GM23338 (cell line): ENCODE results near the gene CPB2. TPM values are rescaled to one million over a fixed set of nuclear protein-coding genes. Genes with fewer than 3 reads are reported as not detected.

Experiments used
- ATAC-seq: fragments of 200-7000 bp; cut with Tn5 transposase; 3 replicates; pipeline ENCODE4 v1.9.1; 2020
- DNase-seq: peaks from one replicate; pipeline ENCODE4 v3.0.0-alpha.2; 2015; ENCODE audit warnings: low spot score
- H2AFZ ChIP-seq: fragments of 200-600 bp; sonication (generic); 2 replicates; pipeline ENCODE4 v1.8.0; 2016; ENCODE audit warnings: antibody characterized with exemption, mild to moderate bottlenecking, moderate library complexity
- H3F3A ChIP-seq: fragments of 200-600 bp; sonication (generic); replicated peaks from 2 replicates; pipeline ENCODE4 v1.8.0; 2017; ENCODE audit warnings: antibody characterized with exemption, mixed run types, low read depth
- H3K27ac ChIP-seq: fragments of 200-600 bp; sonication (generic); 2 replicates; pipeline ENCODE4 v1.6.1; 2016; ENCODE audit warnings: low read depth
- H3K27me3 ChIP-seq: fragments of 200-600 bp; sonication (generic); 2 replicates; pipeline ENCODE4 v1.8.0; 2016; ENCODE audit warnings: mild to moderate bottlenecking, mixed run types, moderate library complexity; ENCODE audit not compliant: insufficient read depth
- H3K36me3 ChIP-seq: fragments of 200-600 bp; sonication (generic); 2 replicates; pipeline ENCODE4 v1.8.0; 2016; ENCODE audit warnings: mild to moderate bottlenecking; ENCODE audit not compliant: insufficient read depth
- H3K4me1 ChIP-seq: fragments of 200-600 bp; sonication (generic); 2 replicates; pipeline ENCODE4 v1.8.0; 2016; ENCODE audit warnings: mild to moderate bottlenecking, moderate library complexity; ENCODE audit not compliant: insufficient read depth
- H3K4me2 ChIP-seq: fragments of 200-600 bp; sonication (generic); 2 replicates; pipeline ENCODE4 v1.7.1; 2017; ENCODE audit warnings: mixed run types
- H3K4me3 ChIP-seq: fragments of 200-600 bp; sonication (generic); 2 replicates; pipeline ENCODE4 v1.6.1; 2016; ENCODE audit warnings: mixed run types
- H3K79me2 ChIP-seq: fragments of 200-600 bp; sonication (generic); replicated peaks from 2 replicates; pipeline ENCODE4 v1.8.0; 2017; ENCODE audit warnings: mild to moderate bottlenecking; ENCODE audit not compliant: insufficient read depth
- H3K9me2 ChIP-seq: fragments of 200-600 bp; sonication (generic); 2 replicates; pipeline ENCODE4 v1.8.0; 2017; ENCODE audit not compliant: insufficient read depth
- H4K20me1 ChIP-seq: fragments of 200-600 bp; sonication (generic); replicated peaks from 2 replicates; pipeline ENCODE4 v1.8.0; 2017; ENCODE audit warnings: mild to moderate bottlenecking; ENCODE audit not compliant: insufficient read depth
- H3K27ac Mint-ChIP-seq: 2 replicates; pipeline ENCODE4 v1.8.0; 2020; ENCODE audit warnings: inconsistent platforms, mild to moderate bottlenecking, moderate library complexity, mixed read lengths
- H3K27me3 Mint-ChIP-seq: 3 replicates; pipeline ENCODE4 v1.8.0; 2022; ENCODE audit warnings: low read depth, mild to moderate bottlenecking, moderate library complexity, mixed read lengths, inconsistent platforms; ENCODE audit not compliant: insufficient read depth, poor library complexity
- H3K36me3 Mint-ChIP-seq: 3 replicates; pipeline ENCODE4 v1.8.0; 2021; ENCODE audit warnings: low read depth, mild to moderate bottlenecking, inconsistent platforms, moderate library complexity, mixed read lengths
- H3K4me1 Mint-ChIP-seq: 3 replicates; pipeline ENCODE4 v1.8.0; 2020; ENCODE audit warnings: mild to moderate bottlenecking, inconsistent platforms, mixed read lengths
- H3K4me3 Mint-ChIP-seq: 3 replicates; pipeline ENCODE4 v1.8.0; 2021; ENCODE audit warnings: moderate library complexity, mild to moderate bottlenecking, inconsistent platforms, mixed read lengths
- H3K9me3 Mint-ChIP-seq: 3 replicates; pipeline ENCODE4 v1.8.0; 2020; ENCODE audit warnings: moderate library complexity, mild to moderate bottlenecking, inconsistent platforms, mixed read lengths
- CREB1 ChIP-seq: fragments of 250-450 bp; sonication (Bioruptor Pico); IDR thresholded peaks from 2 replicates; pipeline ENCODE4 v1.5.0; 2020; ENCODE audit warnings: low read depth, mild to moderate bottlenecking, moderate library complexity
- CTCF ChIP-seq, 2 experiments: fragments of 200-600 bp in 1 of 2; sonication (generic) in 1 of 2; conservative IDR thresholded peaks; 2 replicates each; pipeline versions ENCODE4 v1.5.1 to v1.6.1; 2016 to 2017; ENCODE audit warnings: antibody characterized with exemption in 2 of 2, low read depth in 2 of 2, mild to moderate bottlenecking in 2 of 2, moderate library complexity in 1 of 2
- ETS1 ChIP-seq: IDR thresholded peaks from 2 replicates; pipeline ENCODE4 v1.6.1; 2016; ENCODE audit warnings: antibody characterized with exemption
- EZH2 ChIP-seq: fragments of 200-600 bp; sonication (generic); IDR thresholded peaks from one replicate; pipeline ENCODE4 v1.8.0; 2017; ENCODE audit warnings: antibody characterized with exemption, mild to moderate bottlenecking, low read depth; ENCODE audit not compliant: unreplicated experiment
- EZH2phosphoT487 ChIP-seq: fragments of 200-600 bp; sonication (generic); IDR thresholded peaks from one replicate; pipeline ENCODE4 v1.8.1; 2018; ENCODE audit warnings: antibody characterized with exemption; ENCODE audit not compliant: unreplicated experiment
- JUNB ChIP-seq: IDR thresholded peaks from one replicate; pipeline ENCODE4 v1.6.1; 2016; ENCODE audit warnings: antibody characterized with exemption; ENCODE audit not compliant: unreplicated experiment
- NANOG ChIP-seq: IDR thresholded peaks from 2 replicates; pipeline ENCODE4 v1.6.1; 2016; ENCODE audit warnings: antibody characterized with exemption, borderline replicate concordance
- POLR2AphosphoS5 ChIP-seq: IDR thresholded peaks from 2 replicates; pipeline ENCODE4 v1.6.1; 2016; ENCODE audit warnings: antibody characterized with exemption, low read depth
- REST ChIP-seq: IDR thresholded peaks from one replicate; pipeline ENCODE4 v1.6.1; 2018; ENCODE audit warnings: antibody characterized with exemption; ENCODE audit not compliant: unreplicated experiment
- STAT1 ChIP-seq: IDR thresholded peaks from one replicate; pipeline ENCODE4 v1.6.1; 2016; ENCODE audit warnings: antibody characterized with exemption; ENCODE audit not compliant: unreplicated experiment
- ZNF114 ChIP-seq: fragments of 250-450 bp; sonication (Bioruptor Pico); IDR thresholded peaks from 2 replicates; pipeline ENCODE4 v1.5.0; 2020; ENCODE audit warnings: mild to moderate bottlenecking, moderate library complexity
- ZNF331 ChIP-seq: fragments of 250-450 bp; sonication (Bioruptor Pico); IDR thresholded peaks from 2 replicates; pipeline ENCODE4 v1.5.0; 2020; ENCODE audit warnings: low read depth, mild to moderate bottlenecking, moderate library complexity
- ZNF462 ChIP-seq: fragments of 250-450 bp; sonication (Bioruptor Pico); IDR thresholded peaks from 2 replicates; pipeline ENCODE4 v1.5.0; 2020; ENCODE audit warnings: mild to moderate bottlenecking, moderate library complexity
- polyA plus RNA-seq: library from polyadenylated mRNA; unstranded; fragments of >200 nt; fragmentation: Nextera tagmentation; extraction: Ambion mirVana; gene quantifications from 2 replicates; pipeline ENCODE4 v1.2.1, GENCODE V29; 2016
- total RNA-seq: library from RNA; depleted of rRNA; stranded (reverse); fragments of >200 nt; shearing (Covaris generic); gene quantifications from 2 replicates; pipeline ENCODE4 v1.2.3, GENCODE V29; 2014

CPB2 gene
- total and polyA plus RNA-seq, 2 experiments from 2014 or later = 0.47 TPM; not detected in 1

- TF ChIP-seq ZNF114 (CRISPR knock-in tag) = no peak
- no peak for TF ChIP-seq JUNB
- TF ChIP-seq EZH2 = no peak
- no peak for TF ChIP-seq NANOG
- no peak for TF ChIP-seq CREB1 (CRISPR knock-in tag)
- TF ChIP-seq STAT1 = no peak
- TF ChIP-seq ZNF331 (CRISPR knock-in tag) = no peak
Measured at GRCh38 chr13:46059405-46059804, 45.4 kb downstream of the CPB2 start (continued).

GRCh38 chr13:46058268-46058667 lies 46.6 kb downstream of the CPB2 start:
- Histone ChIP-seq H3K4me3 (no peak overlapping the region), H3K27me3 (no peaks in the 10 kb centered on the region), H3K36me3 (no peaks in the 10 kb centered on the region), H3K9me2 (no peaks in the 10 kb centered on the region), H4K20me1 (no peaks in the 10 kb centered on the region), H3K27ac (no peak overlapping the region), H3K4me1 (no peaks in the 10 kb centered on the region), H3K4me2 (no peak overlapping the region), H2AFZ (no peak overlapping the region), H3K79me2 (no peaks in the 10 kb centered on the region), H3F3A (no peaks in the 10 kb centered on the region)
- ATAC-seq (no peak), DNase-seq (no peak)
- Mint-ChIP-seq H3K27me3 (no peaks in the 10 kb centered on the region), H3K27ac (no peak overlapping the region), H3K4me3 (no peak overlapping the region), H3K9me3 (no peaks in the 10 kb centered on the region), H3K4me1 (peaks cover 5% of the 10 kb centered on the region; the same call in 1 of the 3 replicates), H3K36me3 (no peaks in the 10 kb centered on the region)
- TF ChIP-seq EZH2phosphoT487 = no peak
- no peak for TF ChIP-seq ZNF462 (CRISPR knock-in tag)
- no peak for TF ChIP-seq ZNF331 (CRISPR knock-in tag)
- no peak for TF ChIP-seq CREB1 (CRISPR knock-in tag)
- TF ChIP-seq ETS1 = no peak
- no peak for TF ChIP-seq STAT1
- no peak for TF ChIP-seq JUNB
- TF ChIP-seq POLR2AphosphoS5 = no peak
- TF ChIP-seq REST = no peak
- TF ChIP-seq CTCF (conservative IDR thresholded peaks at IDR 0.05; ENCODE audit: low read depth in 2 of 2) = no peak
- no peak for TF ChIP-seq NANOG
- no peak for TF ChIP-seq ZNF114 (CRISPR knock-in tag)
- TF ChIP-seq EZH2 = no peak
